ENCODE results near the gene CAD.
"Not testable (repeated sequence)": the region's sequence is repeated elsewhere in the genome, so short reads cannot be mapped to it uniquely, and the experiment has no call there.

Gene CAD

DNA sequence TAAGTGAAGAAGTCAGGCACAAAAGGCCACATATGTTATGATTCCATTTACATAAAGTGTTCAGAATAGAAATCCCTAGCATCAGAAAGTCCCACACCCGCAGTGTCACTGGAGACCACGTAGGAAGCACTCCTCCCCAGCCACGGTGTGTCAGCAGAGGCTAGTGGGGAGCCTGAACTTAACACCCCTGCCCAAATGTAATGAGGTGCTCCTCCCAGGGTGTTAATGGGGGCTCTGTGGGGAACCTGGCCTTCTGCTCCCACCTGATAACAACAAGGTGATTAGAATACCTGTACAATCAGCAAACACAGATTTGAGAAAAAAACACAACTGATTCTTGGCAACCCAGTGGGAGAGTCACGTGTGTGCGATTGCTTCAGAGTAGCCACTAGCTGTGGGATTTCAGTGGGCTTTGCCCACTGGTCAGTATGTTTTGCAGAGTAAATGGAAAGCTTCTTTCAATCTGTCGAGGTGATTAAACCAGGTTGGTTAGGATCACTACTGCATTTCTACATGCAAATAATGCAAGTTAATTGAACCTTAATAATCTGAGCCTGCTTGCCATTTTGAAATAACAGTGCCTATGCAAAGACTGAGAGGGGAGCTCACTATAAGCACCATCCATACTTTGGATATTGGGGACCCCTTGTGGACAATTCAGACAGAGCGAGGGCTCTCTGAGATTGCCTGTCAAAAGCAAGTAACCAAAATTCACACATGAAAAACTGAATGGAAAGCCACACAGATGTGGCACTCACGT, 25.9 kb upstream of the CAD start:
- H3K27ac ChIP-seq, result no peak overlapping the region
- TF ChIP-seq, protein P1, sequence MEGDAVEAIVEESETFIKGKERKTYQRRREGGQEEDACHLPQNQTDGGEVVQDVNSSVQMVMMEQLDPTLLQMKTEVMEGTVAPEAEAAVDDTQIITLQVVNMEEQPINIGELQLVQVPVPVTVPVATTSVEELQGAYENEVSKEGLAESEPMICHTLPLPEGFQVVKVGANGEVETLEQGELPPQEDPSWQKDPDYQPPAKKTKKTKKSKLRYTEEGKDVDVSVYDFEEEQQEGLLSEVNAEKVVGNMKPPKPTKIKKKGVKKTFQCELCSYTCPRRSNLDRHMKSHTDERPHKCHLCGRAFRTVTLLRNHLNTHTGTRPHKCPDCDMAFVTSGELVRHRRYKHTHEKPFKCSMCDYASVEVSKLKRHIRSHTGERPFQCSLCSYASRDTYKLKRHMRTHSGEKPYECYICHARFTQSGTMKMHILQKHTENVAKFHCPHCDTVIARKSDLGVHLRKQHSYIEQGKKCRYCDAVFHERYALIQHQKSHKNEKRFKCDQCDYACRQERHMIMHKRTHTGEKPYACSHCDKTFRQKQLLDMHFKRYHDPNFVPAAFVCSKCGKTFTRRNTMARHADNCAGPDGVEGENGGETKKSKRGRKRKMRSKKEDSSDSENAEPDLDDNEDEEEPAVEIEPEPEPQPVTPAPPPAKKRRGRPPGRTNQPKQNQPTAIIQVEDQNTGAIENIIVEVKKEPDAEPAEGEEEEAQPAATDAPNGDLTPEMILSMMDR (conservative IDR thresholded peaks at IDR 0.05), result peak; percentile 73

- H3K27ac ChIP-seq, result no peak overlapping the region
- TF ChIP-seq, protein P1 (conservative IDR thresholded peaks at IDR 0.05), result no peak
Measured at GRCh38 chr2:27194538-27195354, 22.4 kb upstream of the CAD start.

DNA sequence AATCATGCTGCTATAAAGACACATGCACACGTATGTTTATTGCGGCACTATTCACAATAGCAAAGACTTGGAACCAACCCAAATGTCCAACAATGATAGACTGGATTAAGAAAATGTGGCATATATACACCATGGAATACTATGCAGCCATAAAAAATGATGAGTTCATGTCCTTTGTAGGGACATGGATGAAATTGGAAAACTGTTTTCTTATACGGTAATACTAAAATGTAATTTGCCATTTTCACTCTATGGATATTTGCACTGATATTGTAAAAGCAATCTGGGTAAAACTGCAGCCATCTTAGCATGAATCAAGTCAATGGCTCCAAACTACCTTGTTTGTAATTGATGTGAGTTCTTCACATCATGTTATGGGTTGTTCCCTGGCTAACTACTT, 21.4 kb upstream of the CAD start:
- not testable (repeated sequence) for H3K27ac ChIP-seq

GRCh38 chr2:27198068-27198467, 19.1 kb upstream of the CAD start:
- H3K27ac ChIP-seq, result not testable (repeated sequence)

DNA sequence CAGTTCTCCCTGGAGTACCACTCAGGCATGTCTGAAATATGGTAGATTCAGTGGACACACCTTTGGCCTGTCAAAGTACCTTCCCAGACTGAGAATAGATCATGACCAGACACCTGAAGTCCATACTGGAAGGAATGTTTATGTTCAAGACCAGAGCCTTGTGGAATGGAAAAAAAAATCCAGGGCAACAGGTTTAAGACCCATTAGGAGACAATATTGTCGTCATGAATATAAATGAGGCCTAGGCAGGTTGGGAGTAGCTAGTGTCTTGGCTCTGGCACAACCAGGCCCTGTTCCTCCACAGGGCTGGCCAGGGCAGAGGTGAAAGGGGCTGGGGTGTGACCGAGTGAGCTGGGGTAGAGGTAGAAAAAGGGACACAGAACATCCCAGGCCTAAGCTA, 18.5 kb upstream of the CAD start:
- TF ChIP-seq, protein P1 (conservative IDR thresholded peaks at IDR 0.05), result no peak
- H3K27ac ChIP-seq, result no peak overlapping the region

GRCh38 chr2:27199241-27199640, 17.9 kb upstream of the CAD start:
- TF ChIP-seq, protein P1 (conservative IDR thresholded peaks at IDR 0.05), result no peak
- no peak overlapping the region for H3K27ac ChIP-seq

DNA sequence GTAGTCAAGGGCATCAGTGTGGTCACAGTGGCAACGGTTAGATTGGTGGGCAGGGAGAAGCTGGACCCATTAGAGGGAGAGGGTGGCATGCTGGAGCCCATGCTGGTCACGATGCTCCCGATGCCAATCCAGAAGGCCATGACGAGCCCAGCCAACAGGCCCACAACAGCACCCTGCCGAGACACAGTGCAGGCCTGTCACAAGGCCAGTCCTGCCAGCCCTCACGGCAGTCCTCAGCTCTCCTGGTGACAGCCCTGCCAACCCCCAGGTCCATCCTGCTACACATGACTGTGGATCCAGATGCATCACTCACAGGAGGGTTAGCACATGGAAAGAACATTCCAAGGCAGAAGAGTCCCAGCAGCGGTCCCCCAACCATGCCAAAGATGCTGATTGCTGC, 15.5 kb upstream of the CAD start:
- TF ChIP-seq, protein P1 (conservative IDR thresholded peaks at IDR 0.05), result no peak
- no peak overlapping the region for H3K27ac ChIP-seq

DNA sequence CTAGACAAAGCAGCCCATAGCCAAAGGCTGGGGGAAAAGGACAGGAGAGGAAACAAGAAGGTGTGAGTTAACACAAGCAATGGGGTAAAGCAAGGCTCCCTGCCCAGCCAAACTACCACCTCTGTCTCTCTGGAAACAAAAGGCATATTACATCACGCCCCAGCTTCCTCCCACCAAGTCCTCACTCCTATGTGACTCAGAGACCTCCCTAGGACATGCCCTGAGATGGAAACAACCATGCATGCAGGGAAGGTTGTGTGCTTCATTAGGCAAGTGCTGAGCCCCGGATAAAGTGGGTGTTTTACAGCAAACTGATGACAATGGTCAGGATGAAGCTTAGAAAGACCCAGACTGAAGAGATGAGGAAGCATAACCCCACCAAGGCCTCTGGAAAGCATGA, 14.3 kb upstream of the CAD start:
- no peak overlapping the region for H3K27ac ChIP-seq
- TF ChIP-seq, protein P1 (conservative IDR thresholded peaks at IDR 0.05), result no peak

Measured in VCaP (cell line).